ENCODE data around the gene ZNF677. TPM values are rescaled to one million over a fixed set of nuclear protein-coding genes. Genes with fewer than 3 reads are reported as not detected.

The ZNF677 gene
- total RNA-seq, 4 donors from 2014 or later: 15.6 to 29.0 (median 19.2) TPM

DNA sequence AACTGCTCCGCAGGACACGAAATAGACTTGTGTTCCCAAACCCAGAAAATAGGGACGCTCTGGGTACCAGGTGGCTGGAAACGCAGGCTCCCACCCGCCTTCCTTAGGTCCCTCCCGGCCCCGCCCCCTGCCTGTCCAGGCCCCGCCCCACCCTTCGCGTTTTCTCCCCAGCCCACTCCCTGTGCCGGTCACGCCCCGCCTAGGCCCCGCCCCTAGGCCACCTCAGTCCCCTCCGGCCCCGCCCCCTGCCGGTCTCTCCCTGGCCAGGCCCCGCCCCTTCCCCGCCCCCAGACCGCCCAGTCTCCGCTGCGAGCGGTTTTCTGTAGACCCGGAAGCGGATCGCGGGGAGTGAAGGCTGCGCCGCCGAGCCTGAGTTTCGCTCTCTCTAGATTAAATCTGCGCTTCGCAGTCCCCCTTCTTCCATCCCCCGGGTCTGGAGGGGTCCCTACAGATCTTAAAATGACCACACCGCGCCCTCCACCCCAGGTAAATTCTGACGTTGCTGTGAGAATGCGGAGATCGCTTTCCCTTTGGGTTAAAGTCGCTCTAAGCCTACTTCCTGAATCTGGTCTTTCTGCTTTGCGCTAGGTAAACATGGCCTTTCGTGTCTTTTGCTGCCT, 57.8 kb downstream of the ZNF677 start:
- 0% methylated on average over 5 to 14 of the region's 42 CpGs for WGBS, 2 donors (ENCODE audit: low coverage in 1 of 2)
- peaks cover 0 to 42% (median 0%) of the 10 kb centered on the region in 3 donors for H3K9me3 ChIP-seq
- H3K4me1 ChIP-seq: peaks cover 0 to 45% (median 4%) of the 10 kb centered on the region in 3 donors
- H3K27me3 ChIP-seq: no peaks in the 10 kb centered on the region
- peaks cover 0 to 33% of the 10 kb centered on the region in 2 donors for H3K36me3 ChIP-seq
- ATAC-seq: peak; percentile 92
- peak overlapping the region; percentile 79 to 91 (median 86) for H3K27ac ChIP-seq
- no peak for TF ChIP-seq EP300 (IDR thresholded peaks at IDR 0.05)
- TF ChIP-seq, protein P1, sequence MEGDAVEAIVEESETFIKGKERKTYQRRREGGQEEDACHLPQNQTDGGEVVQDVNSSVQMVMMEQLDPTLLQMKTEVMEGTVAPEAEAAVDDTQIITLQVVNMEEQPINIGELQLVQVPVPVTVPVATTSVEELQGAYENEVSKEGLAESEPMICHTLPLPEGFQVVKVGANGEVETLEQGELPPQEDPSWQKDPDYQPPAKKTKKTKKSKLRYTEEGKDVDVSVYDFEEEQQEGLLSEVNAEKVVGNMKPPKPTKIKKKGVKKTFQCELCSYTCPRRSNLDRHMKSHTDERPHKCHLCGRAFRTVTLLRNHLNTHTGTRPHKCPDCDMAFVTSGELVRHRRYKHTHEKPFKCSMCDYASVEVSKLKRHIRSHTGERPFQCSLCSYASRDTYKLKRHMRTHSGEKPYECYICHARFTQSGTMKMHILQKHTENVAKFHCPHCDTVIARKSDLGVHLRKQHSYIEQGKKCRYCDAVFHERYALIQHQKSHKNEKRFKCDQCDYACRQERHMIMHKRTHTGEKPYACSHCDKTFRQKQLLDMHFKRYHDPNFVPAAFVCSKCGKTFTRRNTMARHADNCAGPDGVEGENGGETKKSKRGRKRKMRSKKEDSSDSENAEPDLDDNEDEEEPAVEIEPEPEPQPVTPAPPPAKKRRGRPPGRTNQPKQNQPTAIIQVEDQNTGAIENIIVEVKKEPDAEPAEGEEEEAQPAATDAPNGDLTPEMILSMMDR (IDR thresholded peaks at IDR 0.05): peak in 1 of 4 experiments; percentile 9
- peak; percentile 23 to 33 for TF ChIP-seq POLR2A (IDR thresholded peaks at IDR 0.05)
- TF ChIP-seq POLR2AphosphoS5 (IDR thresholded peaks at IDR 0.05): peak; percentile 67
- peak overlapping the region; percentile 74 to 75 for H3K4me3 ChIP-seq

DNA sequence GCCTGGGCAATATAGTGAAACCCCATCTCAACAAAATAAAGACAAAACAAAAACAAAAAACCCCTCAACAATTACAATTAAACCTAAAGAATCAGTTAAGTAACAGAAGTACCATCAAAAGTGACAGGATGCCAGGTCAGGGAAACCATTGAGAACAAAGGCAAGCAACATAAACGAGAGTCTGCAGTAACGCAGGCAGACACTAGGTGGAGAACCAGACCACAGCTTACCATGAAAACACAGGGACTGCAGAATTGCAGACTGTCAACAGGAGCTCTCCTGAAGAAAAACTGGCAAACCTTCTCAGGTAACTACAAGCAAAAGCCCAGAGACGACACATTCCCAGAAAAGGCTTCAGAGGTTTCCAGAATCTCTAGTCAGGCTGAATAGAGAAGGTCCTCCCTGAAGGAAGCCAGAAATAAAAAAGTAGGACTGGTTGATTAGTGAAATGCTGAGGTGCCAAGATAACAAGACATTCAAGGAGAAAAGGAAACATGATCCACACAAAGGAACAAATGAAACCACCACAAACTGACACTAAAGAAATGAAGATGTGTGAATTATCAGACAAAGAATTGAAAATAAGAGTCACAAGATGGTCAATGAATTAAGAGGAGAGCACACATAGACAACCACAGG, 59.3 kb downstream of the ZNF677 start:
- H3K27me3 ChIP-seq: no peaks in the 10 kb centered on the region
- TF ChIP-seq POLR2A (IDR thresholded peaks at IDR 0.05): no peak
- TF ChIP-seq, protein P1 (IDR thresholded peaks at IDR 0.05): peak; percentile 75 to 93 (median 90)
- peak; percentile 44 for ATAC-seq
- peaks cover 0 to 29% of the 10 kb centered on the region in 2 donors for H3K36me3 ChIP-seq
- no peak overlapping the region for H3K27ac ChIP-seq
- peaks cover 0 to 47% (median 4%) of the 10 kb centered on the region in 3 donors for H3K4me1 ChIP-seq
- WGBS, 2 donors (ENCODE audit: low coverage in 1 of 2): 0% methylated on average over 2 to 3 of the region's 3 CpGs
- H3K9me3 ChIP-seq: peaks cover 0 to 27% (median 0%) of the 10 kb centered on the region in 3 donors
- no peak overlapping the region for H3K4me3 ChIP-seq

- H3K9me3 ChIP-seq: peaks cover 0 to 10% (median 0%) of the 10 kb centered on the region in 3 donors
- H3K4me3 ChIP-seq: peak overlapping the region; percentile 44 to 83
- TF ChIP-seq EP300 (IDR thresholded peaks at IDR 0.05) (no peak), POLR2A (IDR thresholded peaks at IDR 0.05) (no peak), POLR2AphosphoS5 (IDR thresholded peaks at IDR 0.05) (no peak)
- TF ChIP-seq, protein P1 (IDR thresholded peaks at IDR 0.05): no peak
- no peak for ATAC-seq
- 52 to 54% methylated on average over 10 to 12 of the region's 12 CpGs for WGBS, 2 donors (ENCODE audit: low coverage in 1 of 2)
- H3K27me3 ChIP-seq: no peaks in the 10 kb centered on the region
- peaks cover 0 to 16% of the 10 kb centered on the region in 2 donors for H3K36me3 ChIP-seq
- H3K4me1 ChIP-seq: peaks cover 0 to 47% (median 4%) of the 10 kb centered on the region in 3 donors
- peak overlapping the region in 3 of 4 donors; percentile 40 to 86 (median 84) for H3K27ac ChIP-seq
These were observed 61.0 kb downstream of the ZNF677 start for GRCh38 chr19:53193535-53194222.

GRCh38 chr19:53192771-53193534, 61.7 kb downstream of the ZNF677 start, which contains the start of gene ZNF665:
TSS of gene ZNF665 (minus strand) at chr19:53193358. CDS start at chr19:53182898, 10,460 bp downstream.
- ATAC-seq: peak; percentile 88
- H3K27me3 ChIP-seq: no peaks in the 10 kb centered on the region
- H3K9me3 ChIP-seq: peaks cover 0 to 4% (median 0%) of the 10 kb centered on the region in 3 donors
- peak within 1 kb of the TSS; percentile 44 to 83 for H3K4me3 ChIP-seq
- peaks cover 0 to 43% (median 4%) of the 10 kb centered on the region in 3 donors for H3K4me1 ChIP-seq
- H3K36me3 ChIP-seq: peaks cover 0 to 15% of the 10 kb centered on the region in 2 donors
- H3K27ac ChIP-seq: peak within 1 kb of the TSS; percentile 31 to 86 (median 82)
- TF ChIP-seq EP300 (IDR thresholded peaks at IDR 0.05): no peak
- TF ChIP-seq, protein P1 (IDR thresholded peaks at IDR 0.05): no peak
- TF ChIP-seq POLR2A (IDR thresholded peaks at IDR 0.05): peak; percentile 27 to 57
- peak; percentile 76 for TF ChIP-seq POLR2AphosphoS5 (IDR thresholded peaks at IDR 0.05)
- 0 to 1% methylated on average over 8 to 18 of the region's 53 CpGs for WGBS, 2 donors (ENCODE audit: low coverage in 1 of 2)
